ENCODE data around the gene SOD3.

The SOD3 gene

GRCh38 chr4:24794916-24795665 lies at the start of gene SOD3:
Gene SOD3 (plus strand): TSS chr4:24795573. CDS start chr4:24799522, 3,949 bp downstream.
- DNase-seq (ENCODE audit: low read depth in 2 of 2) = no peak

- no peak for DNase-seq (ENCODE audit: low read depth in 2 of 2)
These were observed 48.0 kb upstream of the SOD3 start for GRCh38 chr4:24747234-24747975.

- no peak for DNase-seq (ENCODE audit: low read depth in 2 of 2)
These were observed 47.4 kb upstream of the SOD3 start for GRCh38 chr4:24748023-24748422.

- DNase-seq (ENCODE audit: low read depth in 2 of 2) = no peak
These were observed 46.5 kb upstream of the SOD3 start for GRCh38 chr4:24748758-24749350.

GRCh38 chr4:24750106-24750505 lies 45.3 kb upstream of the SOD3 start:
- no peak for DNase-seq (ENCODE audit: low read depth in 2 of 2)

- DNase-seq (ENCODE audit: low read depth in 2 of 2) = no peak
These were observed 43.3 kb upstream of the SOD3 start for GRCh38 chr4:24751926-24752539.

- DNase-seq (ENCODE audit: low read depth in 2 of 2) = no peak
These were observed 41.9 kb upstream of the SOD3 start for GRCh38 chr4:24753519-24753918.

- no peak for DNase-seq (ENCODE audit: low read depth in 2 of 2)
These were observed 40.8 kb upstream of the SOD3 start for GRCh38 chr4:24754571-24754970.

- DNase-seq (ENCODE audit: low read depth in 2 of 2) = no peak
These were observed 31.6 kb upstream of the SOD3 start for GRCh38 chr4:24763631-24764297.

GRCh38 chr4:24764345-24764744 lies 31.0 kb upstream of the SOD3 start:
- DNase-seq (ENCODE audit: low read depth in 2 of 2) = no peak

GRCh38 chr4:24765376-24765988 lies 29.9 kb upstream of the SOD3 start:
- DNase-seq (ENCODE audit: low read depth in 2 of 2) = no peak

- DNase-seq (ENCODE audit: low read depth in 2 of 2) = no peak
These were observed 27.4 kb upstream of the SOD3 start for GRCh38 chr4:24768006-24768405.

- no peak for DNase-seq (ENCODE audit: low read depth in 2 of 2)
These were observed 26.8 kb upstream of the SOD3 start for GRCh38 chr4:24768604-24769003.

GRCh38 chr4:24769571-24769970 lies 25.8 kb upstream of the SOD3 start:
- DNase-seq (ENCODE audit: low read depth in 2 of 2) = no peak

- no peak for DNase-seq (ENCODE audit: low read depth in 2 of 2)
These were observed 25.3 kb upstream of the SOD3 start for GRCh38 chr4:24770032-24770584.

GRCh38 chr4:24770667-24771066 lies 24.7 kb upstream of the SOD3 start:
- no peak for DNase-seq (ENCODE audit: low read depth in 2 of 2)

GRCh38 chr4:24771241-24771640 lies 24.1 kb upstream of the SOD3 start:
- DNase-seq (ENCODE audit: low read depth in 2 of 2) = no peak

GRCh38 chr4:24772061-24772705 lies 23.2 kb upstream of the SOD3 start:
- DNase-seq (ENCODE audit: low read depth in 2 of 2) = no peak

- no peak for DNase-seq (ENCODE audit: low read depth in 2 of 2)
These were observed 22.4 kb upstream of the SOD3 start for GRCh38 chr4:24772952-24773351.

GRCh38 chr4:24774452-24774851 lies 20.9 kb upstream of the SOD3 start:
- DNase-seq (ENCODE audit: low read depth in 2 of 2) = no peak

Measured in stimulated activated CD4-positive, alpha-beta T cell treated with anti-CD3 and anti-CD28 coated beads, Interleukin-12 subunit alpha, Interleukin-12 subunit beta, amount 100 ng/mL, for 24 hours (primary cell).